Heart left ventricle (tissue), 13 donors: ENCODE results near the gene DDHD1.
"Not testable (repeated sequence)": the region's sequence is repeated elsewhere in the genome, so short reads cannot be mapped to it uniquely, and the experiment has no call there.

Experiments
- CTCF ChIP-seq, 12 donors: fragments of 200-600 bp; sonication (generic) in 4 of 12; IDR thresholded peaks; one replicate each; pipeline versions ENCODE4 v1.5.0 to v1.8.0; 2018 to 2022; ENCODE audit warnings: antibody characterized with exemption in 12 of 12, mild to moderate bottlenecking in 5 of 12
- POLR2A ChIP-seq, 2 donors: fragments of 450-650 bp; IDR thresholded peaks; one replicate each; pipeline ENCODE4 v1.6.1; 2017; ENCODE audit warnings: antibody characterized with exemption in 2 of 2, mild to moderate bottlenecking in 2 of 2, moderate library complexity in 2 of 2
- donor health status: ischemic (EF 13 %, LVEDD 7.1; RV severe dilation, severe dysfunction).
- donor health status: DM: no; HTN: yes; CAD: no.
- donor health status: DM: no; HTN: no; CAD: no.
- donor health status: ischemic (EF 25% LVEDD 6.9; RV normal size, moderate dysfunction).
- donor health status: ischemic (EF 25% LVEDD 5.7; RV mildly dilated, moderate dysfunction).
- donor health status: ischemic (EF 35%, LVEDD 5.7; RV mildly dilated, moderate dysfunction).
- donor health status: nonischemic (EF 11% LVEDD 7.7; RV severe dilation, severe dysfunction).
- donor health status: DM: yes; HTN: yes; CAD: no.
- donor health status: PGD.
- donor health status: ischemic (EF 29% LVEDD 5.4; RV normal size, mild dysfunction).
- donor health status: nonischemic (EF 23%, LVEDD 6.1; RV moderate dilation, normal function).

DNA sequence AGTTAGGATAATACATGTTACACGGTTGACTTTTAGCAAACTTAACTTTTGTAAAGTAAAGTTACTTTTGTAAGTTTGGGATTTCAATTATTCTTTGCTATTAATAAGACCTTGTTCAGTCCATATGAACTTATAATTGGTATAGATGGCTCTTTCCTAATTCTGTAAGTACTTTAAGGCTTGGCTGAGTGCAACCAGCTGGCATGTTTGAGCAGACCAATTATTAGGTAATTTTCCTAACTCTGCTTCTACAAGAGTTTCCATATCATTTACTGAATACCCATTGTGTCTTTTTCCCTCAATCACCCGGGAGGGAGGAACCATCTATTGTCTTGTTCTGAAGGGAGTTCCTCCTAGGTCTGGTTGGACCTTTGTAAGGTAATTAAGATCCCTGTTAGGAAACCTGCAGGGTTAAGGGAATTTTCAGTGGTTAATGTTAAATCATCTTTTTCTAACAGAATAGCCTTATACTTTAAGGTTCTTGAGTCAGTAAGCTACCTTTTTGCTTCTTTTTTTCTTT lies 26.4 kb upstream of the DDHD1 start:
- TF ChIP-seq CTCF, POLR2A (IDR thresholded peaks at IDR 0.05): not testable (repeated sequence)
